HG02623 (cell line): ENCODE measurements around the gene CCDC27.

ENCODE experiments used
- ATAC-seq: cut with Tn5 transposase; IDR thresholded peaks from one replicate; pipeline ENCODE4 v1.9.1; 2021; ENCODE audit warnings: moderate library complexity; ENCODE audit not compliant: unreplicated experiment

CCDC27 gene

DNA sequence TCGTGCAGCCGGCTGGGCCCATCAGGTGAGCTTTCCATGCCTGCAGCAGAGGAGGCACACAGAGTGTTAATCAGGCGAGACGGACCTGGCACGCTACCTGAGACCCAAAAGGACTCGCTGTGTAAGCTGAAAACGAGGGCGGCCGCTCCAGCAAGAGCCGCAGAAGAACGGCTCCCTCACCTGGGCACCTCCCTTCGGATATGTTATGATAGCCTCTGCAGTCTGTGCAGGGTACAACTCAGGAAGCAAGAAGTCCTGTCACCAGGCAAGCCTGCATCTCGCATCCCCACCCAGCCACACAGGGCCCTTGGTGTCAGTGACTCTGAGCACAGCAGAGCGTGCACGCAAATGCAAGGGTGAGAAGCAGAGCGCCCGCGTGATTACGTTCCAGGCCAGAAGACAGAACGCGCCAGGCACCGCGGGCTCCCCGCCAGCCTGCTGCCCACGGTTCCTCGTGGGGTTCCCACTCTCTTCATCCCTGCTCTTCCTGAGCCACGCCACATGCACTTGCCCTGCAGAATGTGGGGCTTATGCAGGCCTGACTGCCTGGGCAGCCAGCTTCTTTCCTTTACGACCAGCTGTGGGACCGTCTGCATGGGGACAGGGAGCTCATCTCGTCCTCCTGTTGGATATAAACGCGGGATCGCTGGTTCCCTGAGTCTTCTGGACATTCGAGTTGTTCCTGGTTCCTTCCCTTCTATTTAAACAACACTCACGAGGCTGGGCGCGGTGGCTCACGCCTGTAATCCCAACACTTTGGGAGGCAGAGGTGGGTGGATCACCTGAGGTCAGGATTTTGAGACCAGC, 64.3 kb downstream of the CCDC27 start:
- ATAC-seq: no peak

GRCh38 chr1:3817138-3817740, 65.0 kb downstream of the CCDC27 start:
- ATAC-seq: no peak

- no peak for ATAC-seq
Measured at GRCh38 chr1:3817821-3818597, 65.8 kb downstream of the CCDC27 start.

DNA sequence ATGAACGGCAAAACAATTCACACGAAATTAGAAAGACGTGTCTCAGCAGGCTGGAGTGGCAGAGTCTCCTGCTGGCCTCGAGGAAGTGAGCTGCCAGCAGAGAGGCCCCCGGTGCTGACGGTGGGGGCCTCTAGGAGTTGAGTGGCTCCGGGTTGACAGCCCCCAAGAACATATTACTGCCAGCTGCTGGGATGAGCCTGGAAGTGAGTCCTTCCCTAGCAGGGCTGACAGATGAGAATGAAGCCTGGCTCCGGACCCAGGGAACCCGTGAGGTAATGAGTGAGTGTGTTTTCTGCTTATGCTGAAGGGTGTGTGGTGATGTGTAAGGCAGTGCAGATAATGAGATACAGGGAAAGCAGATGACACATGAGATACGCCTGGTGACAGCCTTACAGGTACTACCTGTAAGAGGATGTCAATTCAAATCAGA, 67.5 kb downstream of the CCDC27 start:
- ATAC-seq: no peak

- ATAC-seq: no peak
Measured at GRCh38 chr1:3820316-3820715, 68.1 kb downstream of the CCDC27 start.

GRCh38 chr1:3821004-3821403, 68.8 kb downstream of the CCDC27 start:
- no peak for ATAC-seq
